Measurements from ENCODE around the gene ZBTB39. TPM values are rescaled to one million over a fixed set of nuclear protein-coding genes. Genes with fewer than 3 reads are reported as not detected.

ZBTB39 gene
- total RNA-seq, 1 experiment from 2014 or later = 31.2 TPM

GRCh38 chr12:57048423-57049118, 42.2 kb upstream of the ZBTB39 start:
- DNase-seq = no peak
- peak; percentile 27; the same call in 1 of the 3 replicates for TF ChIP-seq CTCF (conservative IDR thresholded peaks at IDR 0.05)
- no peak overlapping the region for H4K91ac ChIP-seq (ENCODE audit: insufficient read length, low read depth, low read length)
- no peak overlapping the region for H3K14ac ChIP-seq (ENCODE audit: insufficient read depth, low read length)
- peaks cover 3 to 13% of the 10 kb centered on the region in 2 experiments for H3K4me1 Mint-ChIP-seq
- H2AK5ac ChIP-seq (ENCODE audit: insufficient read length, low read length) = no peak overlapping the region
- H3K4me1 ChIP-seq (ENCODE audit: insufficient read depth, low read length) = no peaks in the 10 kb centered on the region
- H3K79me1 ChIP-seq (ENCODE audit: insufficient read depth, low read depth, low read length, poor library complexity, severe bottlenecking) = no peaks in the 10 kb centered on the region
- no peak overlapping the region for H4K5ac ChIP-seq (ENCODE audit: insufficient read length, low read depth, low read length)
- H3K4me2 ChIP-seq (ENCODE audit: insufficient read depth, insufficient read length, low read length) = no peak overlapping the region
- H4K20me1 ChIP-seq (ENCODE audit: control insufficient read depth, insufficient read depth, insufficient read length) = no peaks in the 10 kb centered on the region
- H2AFZ ChIP-seq (ENCODE audit: low read length) = no peak overlapping the region
- no peaks in the 10 kb centered on the region for H3K9me3 Mint-ChIP-seq
- H3K36me3 Mint-ChIP-seq (ENCODE audit: insufficient read depth in 1 of 3, low read depth in 3 of 3) = peaks cover 0 to 1% (median 1%) of the 10 kb centered on the region in 3 experiments; a peak in 2 of 7 replicates
- H3K4ac ChIP-seq (ENCODE audit: low read depth, low read length) = no peak overlapping the region
- H3K18ac ChIP-seq (ENCODE audit: insufficient read length, low read depth, low read length) = no peak overlapping the region
- no peak overlapping the region for H3K4me3 Mint-ChIP-seq
- WGBS (ENCODE audit: extremely low coverage, insufficient read length, low lambda C conversion rate) = no CpG with 5 or more reads among the region's 1 CpG
- no peak overlapping the region for H2BK12ac ChIP-seq (ENCODE audit: insufficient read length, low read depth, low read length)
- no peak overlapping the region for H3K9ac ChIP-seq (ENCODE audit: extremely low read depth, insufficient read length, low read length)
- no peaks in the 10 kb centered on the region for H3K79me2 ChIP-seq (ENCODE audit: insufficient read depth, low read length)
- no peak overlapping the region for H2BK15ac ChIP-seq (ENCODE audit: low read depth, low read length)
- H3K27ac Mint-ChIP-seq = no peak overlapping the region
- peaks cover 5% of the 10 kb centered on the region for H3K27me3 Mint-ChIP-seq (ENCODE audit: low read depth)
- H2BK20ac ChIP-seq (ENCODE audit: low read depth, low read length, poor library complexity, severe bottlenecking) = no peak overlapping the region
- H3T11ph ChIP-seq (ENCODE audit: low read length) = no peak overlapping the region
- no peaks in the 10 kb centered on the region for H3K23me2 ChIP-seq (ENCODE audit: insufficient read length, low read depth, low read length, poor library complexity, severe bottlenecking)
- no peak overlapping the region for H2BK120ac ChIP-seq (ENCODE audit: low read depth, low read length, poor library complexity, severe bottlenecking)
- H3K27ac ChIP-seq (ENCODE audit: insufficient read length, low read depth, low read length) = no peak overlapping the region
- H3K56ac ChIP-seq (ENCODE audit: insufficient read length, low read depth, low read length) = no peak overlapping the region
- no peak overlapping the region for H3K23ac ChIP-seq (ENCODE audit: insufficient read length, low read depth, low read length)
- H2BK5ac ChIP-seq (ENCODE audit: insufficient read length, low read length) = no peak overlapping the region
- H3K27me3 ChIP-seq (ENCODE audit: insufficient read depth, low read length) = no peaks in the 10 kb centered on the region
- H4K8ac ChIP-seq (replicated peaks; ENCODE audit: insufficient read length, low read depth, low read length) = no peak overlapping the region
- H3K9me3 ChIP-seq (ENCODE audit: control insufficient read depth, low read depth, low read length) = no peaks in the 10 kb centered on the region
